GM18498 (cell line): ENCODE data around the gene TENT5C.
A peak's percentile ranks its signal among the peaks of the same experiment; 100 is the strongest.

Source experiments
- ATAC-seq: cut with Tn5 transposase; IDR thresholded peaks from one replicate; pipeline ENCODE4 v1.9.1; 2021; ENCODE audit warnings: mild to moderate bottlenecking, moderate library complexity; ENCODE audit not compliant: unreplicated experiment

The TENT5C gene

GRCh38 chr1:117612517-117613248 lies 6.8 kb downstream of the TENT5C start:
- no peak for ATAC-seq

DNA sequence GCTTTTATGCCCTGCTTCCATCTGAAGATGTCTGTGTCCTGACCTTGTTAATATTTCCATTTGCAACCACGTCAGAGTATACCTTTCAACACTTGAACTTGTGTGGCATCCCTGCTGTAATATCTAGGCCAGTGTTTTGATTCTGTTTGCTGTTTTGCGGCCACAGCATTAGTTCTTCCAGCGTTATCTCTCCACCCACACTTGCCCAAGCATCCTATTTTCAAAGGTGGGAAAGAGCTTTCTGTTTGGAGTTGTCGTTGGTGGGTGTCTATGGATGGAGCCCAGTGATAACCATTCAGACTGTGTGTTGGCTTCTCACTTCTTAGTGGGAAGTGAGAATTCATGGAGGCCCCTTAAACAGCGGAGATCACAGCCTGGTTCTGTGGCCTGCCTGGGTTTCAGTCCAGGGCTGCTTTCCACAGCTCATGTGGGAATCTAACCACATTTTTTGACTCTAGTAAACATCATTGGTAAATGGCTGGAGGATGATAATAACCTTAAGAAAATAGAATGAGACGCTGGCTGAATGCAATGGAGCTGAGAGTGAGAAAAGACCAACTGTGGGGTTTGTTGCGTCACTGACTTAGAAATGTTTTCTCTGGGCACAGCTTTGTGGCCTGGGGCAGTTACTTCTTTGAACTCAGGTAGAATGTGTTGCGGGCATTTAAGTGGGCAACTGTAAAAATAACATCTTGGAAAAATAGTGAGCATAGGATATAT lies 7.6 kb downstream of the TENT5C start:
- ATAC-seq: no peak

- ATAC-seq: no peak
Observed at GRCh38 chr1:117613969-117614729, 8.3 kb downstream of the TENT5C start.

DNA sequence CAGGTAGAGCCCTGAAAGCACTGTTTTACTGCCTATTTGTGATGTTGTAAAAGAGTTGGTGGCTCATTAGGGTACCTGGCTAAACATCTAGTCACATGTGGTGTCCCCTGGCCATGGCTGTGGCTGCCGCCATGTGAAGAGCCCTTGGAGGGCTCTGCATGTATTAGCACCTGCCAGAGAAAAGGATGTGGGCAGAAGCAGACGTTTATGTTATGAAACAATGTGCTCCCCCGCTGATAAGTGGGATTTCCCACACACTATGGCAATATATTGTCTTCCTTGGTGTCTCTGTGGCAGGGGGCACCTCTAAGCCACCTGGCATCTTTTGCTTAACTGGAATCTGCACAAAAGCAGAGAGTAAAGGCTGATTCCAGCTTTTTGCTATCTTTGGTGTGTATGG lies 9.6 kb downstream of the TENT5C start:
- peak; percentile 58 for ATAC-seq

DNA sequence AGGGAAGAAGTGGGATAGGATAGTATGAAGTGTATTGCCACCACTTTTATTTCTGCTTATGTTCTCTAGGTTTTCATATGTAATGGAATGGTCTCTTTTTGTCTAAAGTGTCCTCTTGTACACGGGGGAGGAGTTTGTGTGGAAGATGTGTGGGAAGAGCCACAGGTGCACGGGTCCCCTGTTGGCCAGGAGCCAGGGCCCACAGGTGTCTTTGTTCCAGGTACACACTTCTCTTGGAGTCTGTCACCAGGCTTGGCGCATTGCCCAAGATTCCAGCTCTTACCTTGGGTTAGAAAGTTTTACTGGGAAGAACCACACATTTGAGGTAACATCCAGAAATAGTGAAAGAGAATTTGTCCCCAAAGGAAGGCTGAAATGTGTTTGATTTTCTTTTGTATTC lies 10.5 kb downstream of the TENT5C start:
- no peak for ATAC-seq

DNA sequence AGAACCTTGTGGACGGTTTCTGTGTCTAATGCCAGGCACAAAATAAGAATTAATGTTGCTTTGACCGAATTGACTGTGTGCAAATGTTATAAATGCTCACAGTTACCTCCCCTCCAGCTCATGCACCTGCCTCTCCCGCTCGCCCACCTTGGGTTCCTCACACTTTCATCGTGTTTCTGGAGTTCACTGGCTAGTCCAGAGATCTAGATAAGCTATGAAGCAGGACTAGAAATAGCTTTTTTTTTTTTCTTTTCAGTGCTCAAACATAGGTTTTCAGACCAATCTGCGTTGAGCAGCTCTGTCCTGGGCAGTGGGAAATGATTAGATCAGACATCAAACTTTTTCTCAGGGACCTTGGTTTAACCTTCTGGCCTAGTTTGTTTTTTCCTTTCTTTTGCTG lies 11.1 kb downstream of the TENT5C start:
- no peak for ATAC-seq

- ATAC-seq: no peak
Observed at GRCh38 chr1:117618450-117619122, 12.7 kb downstream of the TENT5C start.

DNA sequence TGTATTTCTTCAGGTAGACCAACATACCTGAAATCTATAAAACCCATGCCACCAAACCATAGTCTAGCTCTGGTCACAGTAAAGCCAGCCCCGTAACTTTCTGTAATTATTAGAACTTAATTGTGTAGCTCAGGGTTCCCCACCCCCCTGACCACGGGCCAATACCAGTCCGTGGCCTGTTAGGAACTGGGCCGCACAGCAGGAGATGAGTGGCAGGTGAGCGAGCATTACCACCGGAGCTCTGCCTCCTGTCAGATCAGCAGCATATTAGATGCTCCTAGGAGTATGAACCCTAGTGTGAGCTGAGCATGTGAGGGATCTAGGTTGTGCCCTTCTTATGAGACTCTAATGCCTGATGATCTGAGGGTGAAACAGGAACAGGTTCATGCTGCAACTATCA lies 14.6 kb downstream of the TENT5C start:
- ATAC-seq: no peak

GRCh38 chr1:117621316-117621715 lies 15.5 kb downstream of the TENT5C start:
- ATAC-seq: no peak

- ATAC-seq: no peak
Observed at GRCh38 chr1:117622726-117623125, 16.9 kb downstream of the TENT5C start.

GRCh38 chr1:117623141-117623540 lies 17.3 kb downstream of the TENT5C start:
- no peak for ATAC-seq

- no peak for ATAC-seq
Observed at GRCh38 chr1:117623698-117624097, 17.9 kb downstream of the TENT5C start.

DNA sequence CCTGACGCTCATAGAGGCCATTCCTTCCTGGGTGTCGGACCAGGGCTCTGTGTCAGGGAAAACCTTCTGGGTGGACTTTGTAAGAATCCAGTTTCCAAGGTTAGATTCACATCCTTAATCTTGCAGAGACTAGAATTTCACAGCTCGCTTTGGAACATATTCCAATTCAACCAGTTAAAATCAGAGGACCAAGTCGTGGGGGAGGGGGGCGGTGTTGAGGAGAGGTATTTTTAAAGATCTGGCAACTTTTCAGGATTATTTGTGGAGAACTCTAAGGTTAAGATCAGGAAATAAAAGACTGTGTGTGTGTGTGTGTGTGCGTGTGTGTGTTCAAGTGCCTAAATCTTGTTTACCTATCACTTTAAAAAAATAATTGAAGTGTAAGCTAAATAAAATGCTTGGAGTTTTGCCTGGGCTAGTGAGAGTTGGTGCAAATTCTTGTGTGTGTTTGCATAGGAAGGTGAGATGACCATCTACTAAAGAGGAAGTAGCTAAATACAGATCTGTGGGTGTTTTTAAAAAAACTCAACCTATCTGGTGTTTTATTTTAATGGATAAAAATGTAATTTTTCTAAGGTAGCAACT lies 21.8 kb downstream of the TENT5C start:
- ATAC-seq: no peak

DNA sequence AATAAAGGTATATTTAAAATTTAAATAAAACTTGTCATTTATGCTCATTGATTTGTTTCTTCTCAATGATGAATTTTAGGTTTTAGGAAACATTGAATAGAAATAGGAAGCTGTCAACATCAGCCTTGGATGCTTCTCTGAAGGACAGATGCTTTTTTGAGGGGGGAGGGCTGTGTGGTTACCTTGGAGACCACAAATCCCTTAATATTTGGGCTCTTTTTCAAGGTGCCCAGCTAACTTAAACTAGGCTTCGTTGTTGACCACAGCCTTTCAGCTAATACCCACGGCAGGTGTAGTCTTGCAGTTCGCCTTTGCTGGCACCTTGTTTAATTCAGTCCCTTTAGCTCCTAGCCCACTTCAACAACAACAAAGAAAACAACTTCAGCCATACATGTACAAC lies 22.5 kb downstream of the TENT5C start:
- ATAC-seq: no peak

DNA sequence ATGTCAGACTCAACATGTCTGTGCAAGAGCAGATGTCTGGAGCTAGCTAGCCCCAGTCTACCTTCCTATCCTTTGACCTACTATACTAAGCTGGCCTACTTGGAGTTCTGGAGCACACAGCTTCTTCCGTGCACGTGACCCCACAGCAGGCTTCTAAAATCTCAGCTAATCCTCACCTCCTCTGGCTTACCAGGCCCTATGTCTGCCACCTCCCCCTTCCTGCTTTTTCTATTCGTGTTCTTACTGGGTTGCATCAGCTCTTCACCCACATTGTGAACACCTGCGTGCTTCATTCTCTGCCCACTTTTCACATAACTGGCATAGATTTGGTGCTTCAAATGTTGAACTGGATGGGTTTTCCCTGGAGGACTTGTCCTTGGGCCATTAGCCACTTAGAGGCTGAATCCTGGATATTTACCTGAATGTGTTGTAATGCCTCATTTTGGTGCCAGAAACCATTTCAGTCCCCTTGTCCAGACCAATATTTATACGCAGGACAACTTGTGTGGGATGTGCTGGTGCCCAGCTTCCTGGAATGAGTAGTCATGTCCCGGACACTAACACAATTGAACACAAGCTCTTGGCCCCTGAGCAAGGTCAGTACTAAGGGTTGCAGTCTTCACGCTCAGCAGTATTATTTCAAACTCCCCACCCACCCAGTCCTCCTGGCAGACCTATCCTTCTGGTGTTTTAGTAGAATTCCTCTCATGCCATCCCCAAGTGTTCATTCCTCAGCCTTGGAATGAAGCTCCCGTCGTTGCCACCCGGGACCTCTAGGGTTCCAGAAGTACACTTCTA lies 24.0 kb downstream of the TENT5C start:
- ATAC-seq: no peak

GRCh38 chr1:117630423-117630998 lies 24.7 kb downstream of the TENT5C start:
- no peak for ATAC-seq

GRCh38 chr1:117631359-117632160 lies 25.7 kb downstream of the TENT5C start:
- ATAC-seq: no peak

DNA sequence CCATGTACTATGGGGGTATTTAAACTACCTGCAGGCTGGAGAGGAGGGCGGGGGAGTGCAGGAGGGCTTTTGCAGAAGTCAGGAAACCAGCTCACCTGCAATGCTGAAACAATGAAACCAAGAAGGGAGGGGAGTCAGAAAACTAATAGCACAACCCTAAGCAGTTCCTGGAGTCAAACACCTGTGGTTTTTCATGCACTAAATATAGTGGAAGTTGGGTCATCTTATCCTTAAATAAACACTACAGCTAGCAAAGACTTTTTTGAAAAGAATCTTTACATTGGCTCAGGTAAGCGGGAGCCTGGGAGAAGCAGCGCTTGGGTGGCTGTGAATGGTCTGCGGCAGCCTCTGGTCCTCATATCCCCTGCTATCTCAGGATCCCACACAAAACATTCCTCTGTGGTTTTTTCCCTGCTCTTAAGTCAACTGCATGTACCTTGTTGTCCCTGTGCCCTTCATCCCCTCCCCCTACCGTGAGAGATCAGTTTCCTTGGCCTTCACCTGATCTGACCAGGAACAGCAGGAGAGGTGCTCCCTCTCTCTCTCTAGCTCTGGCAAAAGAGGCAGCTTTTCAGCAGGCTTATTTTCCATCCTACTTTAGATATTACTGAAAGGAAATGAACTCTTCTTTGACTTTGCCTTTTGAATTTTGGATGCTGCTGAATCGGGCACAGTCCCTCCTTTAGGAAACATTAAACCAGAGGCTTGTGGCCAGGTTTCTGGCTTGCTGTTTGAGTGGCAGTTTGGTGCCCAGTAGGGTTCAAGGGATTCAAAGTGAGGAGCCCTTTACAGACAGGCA lies 26.6 kb downstream of the TENT5C start:
- ATAC-seq: peak; percentile 44
